ENCODE results near the gene SLC15A1. TPM values are rescaled to one million over a fixed set of nuclear protein-coding genes. Genes with fewer than 3 reads are reported as not detected.

The SLC15A1 gene
- total and polyA plus RNA-seq, 2 donors (not counting 1 experiment from before 2014, with no cell fraction given), result not detected

DNA sequence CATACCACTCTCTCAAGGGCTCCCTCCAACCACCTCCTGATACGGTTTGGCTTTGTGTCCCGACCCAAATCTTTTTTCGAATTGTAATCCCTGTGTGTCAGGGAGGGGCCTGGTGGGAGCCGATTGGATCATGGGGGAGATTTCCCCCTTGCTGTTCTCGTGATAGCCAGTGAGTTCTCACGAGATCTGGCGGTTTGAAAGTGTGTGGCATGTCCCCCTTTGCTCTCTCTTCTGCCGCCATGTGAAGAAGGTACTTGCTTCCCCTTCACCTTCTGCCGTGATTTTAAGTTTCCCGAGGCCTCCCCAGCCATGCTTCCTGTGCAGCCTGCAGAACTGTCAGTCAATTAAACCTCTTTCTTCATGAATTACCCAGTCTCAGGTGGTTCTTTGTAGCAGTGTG, 34.7 kb upstream of the SLC15A1 start:
- Histone ChIP-seq H3K27me3 (replicated peaks in 1 of 4; ENCODE audit: control extremely low read depth in 1 of 4, control insufficient read depth in 3 of 4, insufficient read depth in 4 of 4, low read length in 3 of 4) (peaks cover 0 to 2% (median 0%) of the 10 kb centered on the region in 4 experiments), H3K4me3 (ENCODE audit: control extremely low read depth in 1 of 5, extremely low read depth in 1 of 5, insufficient read depth in 1 of 5, low read depth in 2 of 5, low read length in 4 of 5) (no peak overlapping the region), H3K9ac (ENCODE audit: low read length) (no peak overlapping the region), H3K27ac (ENCODE audit: low read length in 2 of 2) (no peak overlapping the region), H4K20me1 (ENCODE audit: control insufficient read depth, insufficient read depth, low read length, poor library complexity, severe bottlenecking) (no peaks in the 10 kb centered on the region), H3K36me3 (replicated peaks in 1 of 2; ENCODE audit: control extremely low read depth in 1 of 2, control insufficient read depth in 1 of 2, extremely low read depth in 1 of 2, insufficient read depth in 2 of 2, low read length in 1 of 2) (no peaks in the 10 kb centered on the region), H3K4me1 (ENCODE audit: control insufficient read depth in 2 of 2, insufficient read depth in 2 of 2, low read length in 2 of 2) (no peaks in the 10 kb centered on the region), H3K9me3 (ENCODE audit: control extremely low read depth in 1 of 3, control insufficient read depth in 2 of 3, insufficient read depth in 1 of 3, low read length in 2 of 3) (peaks cover 0 to 6% (median 0%) of the 10 kb centered on the region in 3 donors), H3K4me2 (replicated peaks; ENCODE audit: low read depth, low read length, poor library complexity, severe bottlenecking) (no peak overlapping the region), H2AFZ (ENCODE audit: insufficient read depth, low read depth, low read length, poor library complexity, severe bottlenecking) (no peak overlapping the region), H3K79me2 (ENCODE audit: control insufficient read depth, insufficient read depth, low read length) (no peaks in the 10 kb centered on the region)
- WGBS (ENCODE audit: insufficient coverage), result 70% methylated on average over 7 of the region's 10 CpGs
- no peaks in the 10 kb centered on the region for H3K9me3 Mint-ChIP-seq (ENCODE audit: insufficient read depth)
- ChIA-PET CTCF (no interaction called here), POLR2A (no interaction called here)
- no peak for DNase-seq
- H3K4me1 Mint-ChIP-seq, result no peaks in the 10 kb centered on the region
- ATAC-seq (ENCODE audit: low read depth), result no peak
- TF ChIP-seq, protein P1, sequence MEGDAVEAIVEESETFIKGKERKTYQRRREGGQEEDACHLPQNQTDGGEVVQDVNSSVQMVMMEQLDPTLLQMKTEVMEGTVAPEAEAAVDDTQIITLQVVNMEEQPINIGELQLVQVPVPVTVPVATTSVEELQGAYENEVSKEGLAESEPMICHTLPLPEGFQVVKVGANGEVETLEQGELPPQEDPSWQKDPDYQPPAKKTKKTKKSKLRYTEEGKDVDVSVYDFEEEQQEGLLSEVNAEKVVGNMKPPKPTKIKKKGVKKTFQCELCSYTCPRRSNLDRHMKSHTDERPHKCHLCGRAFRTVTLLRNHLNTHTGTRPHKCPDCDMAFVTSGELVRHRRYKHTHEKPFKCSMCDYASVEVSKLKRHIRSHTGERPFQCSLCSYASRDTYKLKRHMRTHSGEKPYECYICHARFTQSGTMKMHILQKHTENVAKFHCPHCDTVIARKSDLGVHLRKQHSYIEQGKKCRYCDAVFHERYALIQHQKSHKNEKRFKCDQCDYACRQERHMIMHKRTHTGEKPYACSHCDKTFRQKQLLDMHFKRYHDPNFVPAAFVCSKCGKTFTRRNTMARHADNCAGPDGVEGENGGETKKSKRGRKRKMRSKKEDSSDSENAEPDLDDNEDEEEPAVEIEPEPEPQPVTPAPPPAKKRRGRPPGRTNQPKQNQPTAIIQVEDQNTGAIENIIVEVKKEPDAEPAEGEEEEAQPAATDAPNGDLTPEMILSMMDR (IDR thresholded peaks at IDR 0.05), result no peak
- no peak for TF ChIP-seq EZH2 (IDR thresholded peaks at IDR 0.05; ENCODE audit: borderline replicate concordance, insufficient read depth, low read depth, low read length, poor library complexity, severe bottlenecking)
- intact Hi-C loops (cut with micrococcal nuclease), result no loop called here
- no peak overlapping the region for H3K4me3 Mint-ChIP-seq
- H3K27ac Mint-ChIP-seq, result no peak overlapping the region
- peaks cover 17% of the 10 kb centered on the region for H3K27me3 Mint-ChIP-seq

DNA sequence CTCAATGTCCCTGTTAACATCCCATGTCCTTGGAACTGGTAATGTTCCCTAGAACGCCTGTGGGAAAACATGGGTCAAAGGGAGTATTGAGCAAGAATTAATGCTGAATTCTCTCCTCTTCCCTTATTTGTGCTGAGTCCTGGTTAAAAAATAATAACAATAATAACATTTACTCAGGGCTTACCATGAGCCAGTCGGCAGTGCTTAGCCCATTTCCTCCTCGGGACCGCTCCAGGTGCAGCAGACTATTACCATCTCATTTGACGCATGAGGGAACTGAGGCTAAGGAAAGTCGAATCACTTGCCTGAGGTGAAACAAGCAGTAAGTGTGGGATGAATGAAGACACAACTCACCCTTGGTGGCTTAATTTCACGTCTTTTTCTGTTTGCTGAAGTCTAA, 33.6 kb upstream of the SLC15A1 start:
- Histone ChIP-seq H3K4me3 (ENCODE audit: control extremely low read depth in 1 of 5, extremely low read depth in 1 of 5, insufficient read depth in 1 of 5, low read depth in 2 of 5, low read length in 4 of 5) (no peak overlapping the region), H3K9me3 (ENCODE audit: control extremely low read depth in 1 of 3, control insufficient read depth in 2 of 3, insufficient read depth in 1 of 3, low read length in 2 of 3) (peaks cover 0 to 10% (median 0%) of the 10 kb centered on the region in 3 donors), H3K4me2 (replicated peaks; ENCODE audit: low read depth, low read length, poor library complexity, severe bottlenecking) (no peak overlapping the region), H2AFZ (ENCODE audit: insufficient read depth, low read depth, low read length, poor library complexity, severe bottlenecking) (no peak overlapping the region), H3K27me3 (replicated peaks in 1 of 4; ENCODE audit: control extremely low read depth in 1 of 4, control insufficient read depth in 3 of 4, insufficient read depth in 4 of 4, low read length in 3 of 4) (peaks cover 0 to 2% (median 0%) of the 10 kb centered on the region in 4 experiments), H4K20me1 (ENCODE audit: control insufficient read depth, insufficient read depth, low read length, poor library complexity, severe bottlenecking) (no peaks in the 10 kb centered on the region), H3K79me2 (ENCODE audit: control insufficient read depth, insufficient read depth, low read length) (no peaks in the 10 kb centered on the region), H3K9ac (ENCODE audit: low read length) (no peak overlapping the region), H3K27ac (ENCODE audit: low read length in 2 of 2) (no peak overlapping the region), H3K36me3 (replicated peaks in 1 of 2; ENCODE audit: control extremely low read depth in 1 of 2, control insufficient read depth in 1 of 2, extremely low read depth in 1 of 2, insufficient read depth in 2 of 2, low read length in 1 of 2) (no peaks in the 10 kb centered on the region), H3K4me1 (ENCODE audit: control insufficient read depth in 2 of 2, insufficient read depth in 2 of 2, low read length in 2 of 2) (no peaks in the 10 kb centered on the region)
- intact Hi-C loops (cut with micrococcal nuclease), result no loop called here
- no peaks in the 10 kb centered on the region for H3K9me3 Mint-ChIP-seq (ENCODE audit: insufficient read depth)
- no peak for DNase-seq
- 83% methylated on average over 5 of the region's 7 CpGs for WGBS (ENCODE audit: insufficient coverage)
- peaks cover 22% of the 10 kb centered on the region for H3K27me3 Mint-ChIP-seq
- TF ChIP-seq EZH2 (IDR thresholded peaks at IDR 0.05; ENCODE audit: borderline replicate concordance, insufficient read depth, low read depth, low read length, poor library complexity, severe bottlenecking), result no peak
- TF ChIP-seq, protein P1 (IDR thresholded peaks at IDR 0.05), result no peak
- no peak overlapping the region for H3K27ac Mint-ChIP-seq
- H3K4me3 Mint-ChIP-seq, result no peak overlapping the region
- no peak for ATAC-seq (ENCODE audit: low read depth)
- ChIA-PET POLR2A (no interaction called here), CTCF (no interaction called here)
- H3K4me1 Mint-ChIP-seq, result no peaks in the 10 kb centered on the region

Data from B cell (primary cell).